HepG2 (cell line): ENCODE results near the gene RPS2. TPM values are rescaled to one million over a fixed set of nuclear protein-coding genes. Genes with fewer than 3 reads are reported as not detected.

Source experiments
- DNMT1 ChIP-seq: sonication (generic); formaldehyde crosslinking; IDR thresholded peaks from 2 replicates; pipeline ENCODE4 v1.5.1; 2020; ENCODE audit warnings: mild to moderate bottlenecking, missing genetic modification reagents
- IKZF4 ChIP-seq: sonication (generic); formaldehyde crosslinking; IDR thresholded peaks from 2 replicates; pipeline ENCODE4 v1.5.1; 2020; ENCODE audit warnings: borderline replicate concordance, mild to moderate bottlenecking, low read depth, missing genetic modification reagents; ENCODE audit errors: not compliant biosample characterization
- KDM4B ChIP-seq: sonication (generic); formaldehyde crosslinking; IDR thresholded peaks from 2 replicates; pipeline ENCODE4 v1.4.0; 2020; ENCODE audit warnings: missing genetic modification reagents
- NCOR1 ChIP-seq: fragments of 200-600 bp; sonication (generic); IDR thresholded peaks from 2 replicates; pipeline ENCODE4 v1.7.0; 2017; ENCODE audit warnings: antibody characterized with exemption, low read length, borderline replicate concordance
- NPAS2 ChIP-seq: sonication (generic); formaldehyde crosslinking; IDR thresholded peaks from 2 replicates; pipeline ENCODE4 v1.8.0; 2022; ENCODE audit warnings: mild to moderate bottlenecking, missing genetic modification reagents, borderline replicate concordance
- NR1H2 ChIP-seq: sonication (generic); formaldehyde crosslinking; IDR thresholded peaks from 2 replicates; pipeline ENCODE4 v1.8.1; 2022; ENCODE audit warnings: low read depth, missing genetic modification reagents, borderline replicate concordance
- ZFP36 ChIP-seq: fragments of 150-350 bp; IDR thresholded peaks from 2 replicates; pipeline ENCODE4 v1.6.1; 2018; ENCODE audit warnings: borderline replicate concordance, low read length, low read depth; ENCODE audit not compliant: partially characterized antibody
- ZNF207 ChIP-seq: fragments of 450-650 bp; IDR thresholded peaks from 2 replicates; pipeline ENCODE4 v1.6.1; 2016; ENCODE audit warnings: antibody characterized with exemption, borderline replicate concordance
- ZNF431 ChIP-seq: sonication (generic); formaldehyde crosslinking; IDR thresholded peaks from 2 replicates; pipeline ENCODE4 v1.9.0; 2022; ENCODE audit warnings: missing genetic modification reagents, low read depth, mild to moderate bottlenecking, borderline replicate concordance
- ZNF546 ChIP-seq: sonication (generic); formaldehyde crosslinking; conservative IDR thresholded peaks from 2 replicates; pipeline ENCODE4 v1.8.1; 2023; ENCODE audit warnings: mild to moderate bottlenecking, missing genetic modification reagents
- polyA plus RNA-seq, 8 experiments: library from polyadenylated mRNA; depleted of rRNA in 3 of 8; stranded (reverse) in 7 of 8; unstranded in 1 of 8; fragments of >200 nt; fragmentation: Illumina TruSeq in 4 of 8; extraction: Trizol in 4 of 8; gene quantifications; 2 replicates each; pipeline versions ENCODE4 v1.2.1 to v1.2.3, GENCODE V29; 2011 to 2016; ENCODE audit warnings: low read depth in 4 of 8, missing spikeins in 1 of 8, mixed read lengths in 1 of 8; ENCODE audit not compliant: insufficient read depth in 1 of 8
- total RNA-seq, 5 experiments: library from RNA; depleted of rRNA; stranded (reverse); fragments of >200 nt; fragmentation: Illumina TruSeq; extraction: Trizol; gene quantifications; 2 replicates each; pipeline ENCODE4 v1.2.3, GENCODE V29; 2016; ENCODE audit warnings: low read depth in 1 of 5
- TF ChIP-seq, protein P1 (sequence below): sonication (generic); formaldehyde crosslinking; IDR thresholded peaks from 2 replicates; pipeline ENCODE4 v1.5.0; 2020; ENCODE audit warnings: mild to moderate bottlenecking, missing genetic modification reagents, borderline replicate concordance
- TF ChIP-seq, protein P2 (sequence below): sonication (generic); formaldehyde crosslinking; IDR thresholded peaks from 2 replicates; pipeline ENCODE4 v1.9.0; 2021; ENCODE audit warnings: missing genetic modification reagents, mild to moderate bottlenecking, borderline replicate concordance

The RPS2 gene
- total and polyA plus RNA-seq, 2 of the 13 experiments (the other 11 are each of a cell fraction or from before 2014, with no cell fraction given), result 1,908 to 4,514 TPM

GRCh38 chr16:2009791-2010510, 45.3 kb upstream of the RPS2 start, which contains the start of gene ZNF598 (continued):
- TF ChIP-seq, protein P1, sequence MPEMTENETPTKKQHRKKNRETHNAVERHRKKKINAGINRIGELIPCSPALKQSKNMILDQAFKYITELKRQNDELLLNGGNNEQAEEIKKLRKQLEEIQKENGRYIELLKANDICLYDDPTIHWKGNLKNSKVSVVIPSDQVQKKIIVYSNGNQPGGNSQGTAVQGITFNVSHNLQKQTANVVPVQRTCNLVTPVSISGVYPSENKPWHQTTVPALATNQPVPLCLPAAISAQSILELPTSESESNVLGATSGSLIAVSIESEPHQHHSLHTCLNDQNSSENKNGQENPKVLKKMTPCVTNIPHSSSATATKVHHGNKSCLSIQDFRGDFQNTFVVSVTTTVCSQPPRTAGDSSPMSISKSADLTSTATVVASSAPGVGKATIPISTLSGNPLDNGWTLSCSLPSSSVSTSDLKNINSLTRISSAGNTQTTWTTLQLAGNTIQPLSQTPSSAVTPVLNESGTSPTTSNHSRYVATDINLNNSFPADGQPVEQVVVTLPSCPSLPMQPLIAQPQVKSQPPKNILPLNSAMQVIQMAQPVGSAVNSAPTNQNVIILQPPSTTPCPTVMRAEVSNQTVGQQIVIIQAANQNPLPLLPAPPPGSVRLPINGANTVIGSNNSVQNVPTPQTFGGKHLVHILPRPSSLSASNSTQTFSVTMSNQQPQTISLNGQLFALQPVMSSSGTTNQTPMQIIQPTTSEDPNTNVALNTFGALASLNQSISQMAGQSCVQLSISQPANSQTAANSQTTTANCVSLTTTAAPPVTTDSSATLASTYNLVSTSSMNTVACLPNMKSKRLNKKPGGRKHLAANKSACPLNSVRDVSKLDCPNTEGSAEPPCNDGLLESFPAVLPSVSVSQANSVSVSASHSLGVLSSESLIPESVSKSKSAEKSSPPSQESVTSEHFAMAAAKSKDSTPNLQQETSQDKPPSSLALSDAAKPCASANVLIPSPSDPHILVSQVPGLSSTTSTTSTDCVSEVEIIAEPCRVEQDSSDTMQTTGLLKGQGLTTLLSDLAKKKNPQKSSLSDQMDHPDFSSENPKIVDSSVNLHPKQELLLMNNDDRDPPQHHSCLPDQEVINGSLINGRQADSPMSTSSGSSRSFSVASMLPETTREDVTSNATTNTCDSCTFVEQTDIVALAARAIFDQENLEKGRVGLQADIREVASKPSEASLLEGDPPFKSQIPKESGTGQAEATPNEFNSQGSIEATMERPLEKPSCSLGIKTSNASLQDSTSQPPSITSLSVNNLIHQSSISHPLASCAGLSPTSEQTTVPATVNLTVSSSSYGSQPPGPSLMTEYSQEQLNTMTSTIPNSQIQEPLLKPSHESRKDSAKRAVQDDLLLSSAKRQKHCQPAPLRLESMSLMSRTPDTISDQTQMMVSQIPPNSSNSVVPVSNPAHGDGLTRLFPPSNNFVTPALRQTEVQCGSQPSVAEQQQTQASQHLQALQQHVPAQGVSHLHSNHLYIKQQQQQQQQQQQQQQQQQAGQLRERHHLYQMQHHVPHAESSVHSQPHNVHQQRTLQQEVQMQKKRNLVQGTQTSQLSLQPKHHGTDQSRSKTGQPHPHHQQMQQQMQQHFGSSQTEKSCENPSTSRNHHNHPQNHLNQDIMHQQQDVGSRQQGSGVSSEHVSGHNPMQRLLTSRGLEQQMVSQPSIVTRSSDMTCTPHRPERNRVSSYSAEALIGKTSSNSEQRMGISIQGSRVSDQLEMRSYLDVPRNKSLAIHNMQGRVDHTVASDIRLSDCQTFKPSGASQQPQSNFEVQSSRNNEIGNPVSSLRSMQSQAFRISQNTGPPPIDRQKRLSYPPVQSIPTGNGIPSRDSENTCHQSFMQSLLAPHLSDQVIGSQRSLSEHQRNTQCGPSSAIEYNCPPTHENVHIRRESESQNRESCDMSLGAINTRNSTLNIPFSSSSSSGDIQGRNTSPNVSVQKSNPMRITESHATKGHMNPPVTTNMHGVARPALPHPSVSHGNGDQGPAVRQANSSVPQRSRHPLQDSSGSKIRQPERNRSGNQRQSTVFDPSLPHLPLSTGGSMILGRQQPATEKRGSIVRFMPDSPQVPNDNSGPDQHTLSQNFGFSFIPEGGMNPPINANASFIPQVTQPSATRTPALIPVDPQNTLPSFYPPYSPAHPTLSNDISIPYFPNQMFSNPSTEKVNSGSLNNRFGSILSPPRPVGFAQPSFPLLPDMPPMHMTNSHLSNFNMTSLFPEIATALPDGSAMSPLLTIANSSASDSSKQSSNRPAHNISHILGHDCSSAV (CRISPR knock-in tag), result no peak
- TF ChIP-seq KDM4B (CRISPR knock-in tag) (peak; percentile 33; the same call in 1 of the 2 replicates), ZNF431 (CRISPR knock-in tag) (no peak), NCOR1 (no peak), ZNF546 (CRISPR knock-in tag) (no peak), NR1H2 (CRISPR knock-in tag) (no peak), ZNF207 (no peak), ZFP36 (no peak), NPAS2 (CRISPR knock-in tag) (0 out of 2 replicates have a peak, but pooled peaks have one; percentile 50), IKZF4 (CRISPR knock-in tag) (no peak), DNMT1 (CRISPR knock-in tag) (no peak)
- TF ChIP-seq, protein P2, sequence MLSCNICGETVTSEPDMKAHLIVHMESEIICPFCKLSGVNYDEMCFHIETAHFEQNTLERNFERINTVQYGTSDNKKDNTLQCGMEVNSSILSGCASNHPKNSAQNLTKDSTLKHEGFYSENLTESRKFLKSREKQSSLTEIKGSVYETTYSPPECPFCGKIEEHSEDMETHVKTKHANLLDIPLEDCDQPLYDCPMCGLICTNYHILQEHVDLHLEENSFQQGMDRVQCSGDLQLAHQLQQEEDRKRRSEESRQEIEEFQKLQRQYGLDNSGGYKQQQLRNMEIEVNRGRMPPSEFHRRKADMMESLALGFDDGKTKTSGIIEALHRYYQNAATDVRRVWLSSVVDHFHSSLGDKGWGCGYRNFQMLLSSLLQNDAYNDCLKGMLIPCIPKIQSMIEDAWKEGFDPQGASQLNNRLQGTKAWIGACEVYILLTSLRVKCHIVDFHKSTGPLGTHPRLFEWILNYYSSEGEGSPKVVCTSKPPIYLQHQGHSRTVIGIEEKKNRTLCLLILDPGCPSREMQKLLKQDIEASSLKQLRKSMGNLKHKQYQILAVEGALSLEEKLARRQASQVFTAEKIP (CRISPR knock-in tag), result no peak
